ENCODE data around the gene CLUH.

Gene CLUH

GRCh38 chr17:2716649-2717048, 5.1 kb upstream of the CLUH start:
- TF ChIP-seq CTCF (IDR thresholded peaks at IDR 0.05): no peak

GRCh38 chr17:2713881-2714280, 2.3 kb upstream of the CLUH start:
- no peak for TF ChIP-seq CTCF (IDR thresholded peaks at IDR 0.05)

- no peak for TF ChIP-seq CTCF (IDR thresholded peaks at IDR 0.05)
Measured at GRCh38 chr17:2712300-2713043, 908 bp upstream of the CLUH start.

- no peak for TF ChIP-seq CTCF (IDR thresholded peaks at IDR 0.05)
Measured at GRCh38 chr17:2710803-2711607, 559 bp downstream of the CLUH start.

- no peak for TF ChIP-seq CTCF (IDR thresholded peaks at IDR 0.05)
Measured at GRCh38 chr17:2710071-2710802, 1.3 kb downstream of the CLUH start.

GRCh38 chr17:2709183-2709661, 2.3 kb downstream of the CLUH start:
- no peak for TF ChIP-seq CTCF (IDR thresholded peaks at IDR 0.05)

- no peak for TF ChIP-seq CTCF (IDR thresholded peaks at IDR 0.05)
Measured at GRCh38 chr17:2708585-2709182, 2.9 kb downstream of the CLUH start.

Data from LNCAP (cell line).